HEK293 (cell line): ENCODE data around the gene COL6A2.

Experiments used
- CTCF ChIA-PET: fragments of 350-600 bp; formaldehyde crosslinking; extraction: SDS; loops from one replicate; lab custom pipeline; 2021; ENCODE audit warnings: antibody characterized with exemption; lab: Yijun Ruan, JAX
- POLR2A ChIA-PET: fragments of 300-600 bp; formaldehyde crosslinking; extraction: SDS; loops from one replicate; lab custom pipeline; 2020; ENCODE audit warnings: antibody characterized with exemption, inconsistent platforms; lab: Yijun Ruan, JAX
- H3K27ac ChIP-seq: fragments of 200-500 bp; sonication (Bioruptor generic); 2 replicates; pipeline ENCODE4 v1.5.1; 2014; ENCODE audit warnings: low read depth, low read length, control low read depth, inconsistent platforms; ENCODE audit errors: extremely low read depth
- H3K36me3 ChIP-seq, 2 experiments: fragments of 200-500 bp in 1 of 2; sonication (Bioruptor generic) in 1 of 2; 1 replicate in 1 of 2; 2 replicates in 1 of 2; pipeline ENCODE4 v1.5.1; 2014 to 2017; ENCODE audit warnings: inconsistent platforms in 2 of 2, low read length in 2 of 2; ENCODE audit not compliant: control insufficient read depth in 2 of 2, insufficient read depth in 1 of 2
- H3K4me1 ChIP-seq: fragments of 200-500 bp; sonication (Bioruptor generic); 2 replicates; pipeline ENCODE4 v1.5.1; 2014; ENCODE audit warnings: mild to moderate bottlenecking, low read length, inconsistent platforms; ENCODE audit not compliant: control insufficient read depth, insufficient read depth
- H3K4me3 ChIP-seq: 2 replicates; pipeline ENCODE4 v1.5.1; 2011; ENCODE audit warnings: low read depth, mild to moderate bottlenecking, control low read depth, low read length, moderate library complexity
- H3K9me3 ChIP-seq: fragments of 200-500 bp; sonication (Bioruptor generic); 2 replicates; pipeline ENCODE4 v1.5.1; 2014; ENCODE audit warnings: low read depth, low read length, inconsistent platforms; ENCODE audit not compliant: control insufficient read depth, insufficient read depth
- GLI2 ChIP-seq: fragments of 450-650 bp; formaldehyde crosslinking; IDR thresholded peaks from 2 replicates; pipeline ENCODE4; 2017; ENCODE audit warnings: missing biosample characterization, missing genetic modification characterization, low read depth, borderline replicate concordance
- MEIS1 ChIP-seq: sonication (generic); formaldehyde crosslinking; IDR thresholded peaks from 2 replicates; pipeline ENCODE4 v1.8.1; 2022; ENCODE audit warnings: missing genetic modification reagents, mild to moderate bottlenecking, borderline replicate concordance
- PRDM1 ChIP-seq: fragments of 450-650 bp; formaldehyde crosslinking; IDR thresholded peaks from 2 replicates; pipeline ENCODE4; 2016; ENCODE audit warnings: missing biosample characterization, missing genetic modification characterization
- TSHZ1 ChIP-seq: fragments of 450-650 bp; formaldehyde crosslinking; IDR thresholded peaks from 2 replicates; pipeline ENCODE4 v1.5.1; 2016; ENCODE audit warnings: missing biosample characterization, missing genetic modification characterization, borderline replicate concordance
- WT1 ChIP-seq: fragments of 450-650 bp; formaldehyde crosslinking; IDR thresholded peaks from 2 replicates; pipeline ENCODE4 v1.5.1; 2016; ENCODE audit warnings: missing biosample characterization, missing genetic modification characterization
- ZFP37 ChIP-seq: fragments of 450-650 bp; formaldehyde crosslinking; IDR thresholded peaks from 2 replicates; pipeline ENCODE4 v1.5.1; 2016; ENCODE audit warnings: missing biosample characterization, missing genetic modification characterization
- ZNF121 ChIP-seq: fragments of 450-650 bp; formaldehyde crosslinking; IDR thresholded peaks from 2 replicates; pipeline ENCODE4 v1.5.1; 2016; ENCODE audit warnings: missing biosample characterization, missing genetic modification characterization
- ZNF138 ChIP-seq: fragments of 450-650 bp; formaldehyde crosslinking; IDR thresholded peaks from 2 replicates; pipeline ENCODE4 v1.5.1; 2016; ENCODE audit warnings: missing biosample characterization, missing genetic modification characterization, borderline replicate concordance
- ZNF174 ChIP-seq: fragments of 450-650 bp; formaldehyde crosslinking; IDR thresholded peaks from 2 replicates; pipeline ENCODE4 v1.5.0; 2017; ENCODE audit warnings: missing biosample characterization, mild to moderate bottlenecking, missing genetic modification characterization
- ZNF184 ChIP-seq: fragments of 450-650 bp; IDR thresholded peaks from 2 replicates; pipeline ENCODE4 v1.5.1; 2018; ENCODE audit warnings: missing biosample characterization, mild to moderate bottlenecking, missing genetic modification characterization
- ZNF2 ChIP-seq: fragments of 450-650 bp; formaldehyde crosslinking; IDR thresholded peaks from 2 replicates; pipeline ENCODE4 v1.5.1; 2016; ENCODE audit warnings: missing biosample characterization, missing genetic modification characterization
- ZNF202 ChIP-seq: fragments of 450-650 bp; formaldehyde crosslinking; IDR thresholded peaks from 2 replicates; pipeline ENCODE4 v1.5.1; 2016; ENCODE audit warnings: missing biosample characterization, missing genetic modification characterization, borderline replicate concordance
- ZNF211 ChIP-seq: fragments of 450-650 bp; formaldehyde crosslinking; IDR thresholded peaks from 2 replicates; pipeline ENCODE4 v1.5.1; 2016; ENCODE audit warnings: low read depth, missing biosample characterization, missing genetic modification characterization
- ZNF223 ChIP-seq: fragments of 450-650 bp; formaldehyde crosslinking; IDR thresholded peaks from 2 replicates; pipeline ENCODE4 v1.5.1; 2016; ENCODE audit warnings: missing biosample characterization, missing genetic modification characterization
- ZNF280D ChIP-seq: fragments of 450-650 bp; formaldehyde crosslinking; IDR thresholded peaks from 2 replicates; pipeline ENCODE4 v1.5.1; 2016; ENCODE audit warnings: missing biosample characterization, missing genetic modification characterization
- ZNF302 ChIP-seq: fragments of 450-650 bp; formaldehyde crosslinking; IDR thresholded peaks from 2 replicates; pipeline ENCODE4 v1.5.1; 2016; ENCODE audit warnings: missing biosample characterization, missing genetic modification characterization, low read depth
- ZNF394 ChIP-seq: fragments of 450-650 bp; formaldehyde crosslinking; IDR thresholded peaks from 2 replicates; pipeline ENCODE4 v1.5.1; 2016; ENCODE audit warnings: missing biosample characterization, missing genetic modification characterization, mild to moderate bottlenecking, moderate library complexity, borderline replicate concordance
- ZNF449 ChIP-seq: fragments of 450-650 bp; formaldehyde crosslinking; IDR thresholded peaks from 2 replicates; pipeline ENCODE4 v1.5.1; 2017; ENCODE audit warnings: missing biosample characterization, mild to moderate bottlenecking, missing genetic modification characterization, moderate library complexity
- ZNF555 ChIP-seq: fragments of 450-650 bp; formaldehyde crosslinking; conservative IDR thresholded peaks from 2 replicates; pipeline ENCODE4 v1.5.1; 2017; ENCODE audit warnings: missing biosample characterization, mild to moderate bottlenecking, missing genetic modification characterization, inconsistent platforms
- ZNF621 ChIP-seq: fragments of 450-650 bp; formaldehyde crosslinking; IDR thresholded peaks from 2 replicates; pipeline ENCODE4 v1.5.1; 2017; ENCODE audit warnings: missing biosample characterization, missing genetic modification characterization
- ZNF626 ChIP-seq: fragments of 450-650 bp; sonication (Bioruptor Pico); formaldehyde crosslinking; IDR thresholded peaks from 2 replicates; pipeline ENCODE4 v1.5.1; 2018; ENCODE audit warnings: missing biosample characterization, missing genetic modification characterization, inconsistent platforms
- ZSCAN18 ChIP-seq: fragments of 450-650 bp; formaldehyde crosslinking; IDR thresholded peaks from 2 replicates; pipeline ENCODE4 v1.5.1; 2016; ENCODE audit warnings: missing biosample characterization, missing genetic modification characterization

COL6A2 gene

GRCh38 chr21:46100020-46100419 is 2.1 kb downstream of the COL6A2 start:
- Histone ChIP-seq H3K36me3 (peaks cover 0 to 6% of the 10 kb centered on the region in 2 experiments; a peak in 1 of 3 replicates), H3K4me3 (no peak overlapping the region), H3K9me3 (no peaks in the 10 kb centered on the region), H3K4me1 (no peaks in the 10 kb centered on the region)
- CTCF ChIA-PET, result interaction anchor here (1.6 kb wide), 1 partner anchor 44 kb away, joined by 8 read pairs; no protein-coding TSS in a partner anchor
- no peak for TF ChIP-seq ZNF621 (tag by site-specific recombination)
- TF ChIP-seq ZNF211 (tag by site-specific recombination), result 0 out of 2 replicates have a peak, but pooled peaks have one; percentile 28
- TF ChIP-seq ZNF280D (tag by site-specific recombination), result no peak
- peak; percentile 83 for TF ChIP-seq ZNF121
- TF ChIP-seq ZSCAN18 (tag by site-specific recombination), result no peak
- TF ChIP-seq GLI2, result no peak
- TF ChIP-seq, all 188 proteins: peak for 2
- POLR2A ChIA-PET, result no interaction called here
- no peak overlapping the region for H3K27ac ChIP-seq

GRCh38 chr21:46100426-46100825 is 2.5 kb downstream of the COL6A2 start:
- H3K27ac ChIP-seq, result no peak overlapping the region

GRCh38 chr21:46100906-46101305 is 3.0 kb downstream of the COL6A2 start:
- CTCF ChIA-PET, result interaction anchor here (1.6 kb wide), 1 partner anchor 43 kb away, joined by 8 read pairs; no protein-coding TSS in a partner anchor
- TF ChIP-seq ZNF621 (tag by site-specific recombination), result no peak
- TF ChIP-seq MEIS1 (CRISPR knock-in tag), result no peak
- TF ChIP-seq ZNF2 (tag by site-specific recombination), result no peak
- TF ChIP-seq ZNF202 (tag by site-specific recombination), result no peak
- no peak for TF ChIP-seq ZFP37
- TF ChIP-seq WT1, result no peak
- no peak for TF ChIP-seq ZNF223 (tag by site-specific recombination)
- TF ChIP-seq ZNF174, result no peak
- TF ChIP-seq TSHZ1 (tag by site-specific recombination), result no peak
- TF ChIP-seq ZNF626 (tag by site-specific recombination), result no peak
- TF ChIP-seq ZNF394 (tag by site-specific recombination), result no peak
- TF ChIP-seq ZNF302 (tag by site-specific recombination), result no peak
- no peak for TF ChIP-seq ZNF138
- Histone ChIP-seq H3K27ac (no peak overlapping the region), H3K4me3 (no peak overlapping the region), H3K36me3 (peaks cover 0 to 6% of the 10 kb centered on the region in 2 experiments; a peak in 1 of 3 replicates), H3K4me1 (no peaks in the 10 kb centered on the region), H3K9me3 (no peaks in the 10 kb centered on the region)
- POLR2A ChIA-PET, result no interaction called here

More at GRCh38 chr21:46100426-46100825, 2.5 kb downstream of the COL6A2 start:
- ChIA-PET POLR2A (no interaction called here), CTCF (interaction anchor here (1.6 kb wide), 1 partner anchor 43 kb away, joined by 8 read pairs; no protein-coding TSS in a partner anchor)
- no peak overlapping the region for H3K4me3 ChIP-seq
- H3K9me3 ChIP-seq, result no peaks in the 10 kb centered on the region
- peaks cover 0 to 6% of the 10 kb centered on the region in 2 experiments; a peak in 1 of 3 replicates for H3K36me3 ChIP-seq
- no peaks in the 10 kb centered on the region for H3K4me1 ChIP-seq
- no peak for TF ChIP-seq ZNF184 (tag by site-specific recombination)
- no peak for TF ChIP-seq ZNF555 (tag by site-specific recombination)
- TF ChIP-seq ZNF449 (tag by site-specific recombination), result no peak
- 0 out of 2 replicates have a peak, but pooled peaks have one; percentile 23 for TF ChIP-seq PRDM1 (tag by site-specific recombination)
- no peak for TF ChIP-seq ZNF394 (tag by site-specific recombination)
